HEK293 (cell line): ENCODE measurements around the gene PANK4.

Experiments
- BCL11A ChIP-seq: fragments of 450-650 bp; formaldehyde crosslinking; IDR thresholded peaks from 2 replicates; pipeline ENCODE4 v1.5.1; 2016; ENCODE audit warnings: low read depth, missing biosample characterization, missing genetic modification characterization
- EGR2 ChIP-seq: fragments of 450-650 bp; formaldehyde crosslinking; IDR thresholded peaks from 2 replicates; pipeline ENCODE4 v1.5.1; 2016; ENCODE audit warnings: low read depth, missing biosample characterization, missing genetic modification characterization
- GLIS2 ChIP-seq: fragments of 450-650 bp; formaldehyde crosslinking; IDR thresholded peaks from 2 replicates; pipeline ENCODE4 v1.5.1; 2016; ENCODE audit warnings: missing biosample characterization, missing genetic modification characterization
- KLF10 ChIP-seq: fragments of 450-650 bp; IDR thresholded peaks from 2 replicates; pipeline ENCODE4 v1.5.1; 2018; ENCODE audit warnings: missing biosample characterization, mild to moderate bottlenecking, missing genetic modification characterization
- KLF16 ChIP-seq: fragments of 450-650 bp; formaldehyde crosslinking; IDR thresholded peaks from 2 replicates; pipeline ENCODE4 v1.5.1; 2017; ENCODE audit warnings: missing biosample characterization, missing genetic modification characterization
- MZF1 ChIP-seq: fragments of 450-650 bp; formaldehyde crosslinking; IDR thresholded peaks from 2 replicates; pipeline ENCODE4 v1.5.1; 2017; ENCODE audit warnings: missing biosample characterization, missing genetic modification characterization, borderline replicate concordance
- SCRT1 ChIP-seq: fragments of 450-650 bp; formaldehyde crosslinking; IDR thresholded peaks from 2 replicates; pipeline ENCODE4 v1.5.1; 2016; ENCODE audit warnings: missing biosample characterization, missing genetic modification characterization, borderline replicate concordance
- SP3 ChIP-seq: fragments of 450-650 bp; formaldehyde crosslinking; IDR thresholded peaks from 2 replicates; pipeline ENCODE4 v1.5.1; 2016; ENCODE audit warnings: missing biosample characterization, missing genetic modification characterization
- SP7 ChIP-seq: fragments of 450-650 bp; formaldehyde crosslinking; IDR thresholded peaks from 2 replicates; pipeline ENCODE4 v1.5.1; 2016; ENCODE audit warnings: missing biosample characterization, missing genetic modification characterization
- YY2 ChIP-seq: fragments of 450-650 bp; formaldehyde crosslinking; IDR thresholded peaks from 2 replicates; pipeline ENCODE4 v1.5.1; 2016; ENCODE audit warnings: missing biosample characterization, missing genetic modification characterization
- ZBTB1 ChIP-seq: fragments of 450-650 bp; formaldehyde crosslinking; IDR thresholded peaks from 2 replicates; pipeline ENCODE4 v1.5.1; 2016; ENCODE audit warnings: missing biosample characterization, missing genetic modification characterization
- ZBTB8A ChIP-seq: fragments of 450-650 bp; formaldehyde crosslinking; IDR thresholded peaks from 2 replicates; pipeline ENCODE4 v1.5.1; 2016; ENCODE audit warnings: missing biosample characterization, missing genetic modification characterization
- ZNF121 ChIP-seq: fragments of 450-650 bp; formaldehyde crosslinking; IDR thresholded peaks from 2 replicates; pipeline ENCODE4 v1.5.1; 2016; ENCODE audit warnings: missing biosample characterization, missing genetic modification characterization
- ZNF157 ChIP-seq: fragments of 450-650 bp; formaldehyde crosslinking; IDR thresholded peaks from 2 replicates; pipeline ENCODE4 v1.5.1; 2016; ENCODE audit warnings: missing biosample characterization, missing genetic modification characterization
- ZNF302 ChIP-seq: fragments of 450-650 bp; formaldehyde crosslinking; IDR thresholded peaks from 2 replicates; pipeline ENCODE4 v1.5.1; 2016; ENCODE audit warnings: missing biosample characterization, missing genetic modification characterization, low read depth
- ZNF37A ChIP-seq: fragments of 450-650 bp; IDR thresholded peaks from 2 replicates; pipeline ENCODE4 v1.5.1; 2018; ENCODE audit warnings: missing biosample characterization, missing genetic modification characterization
- ZNF404 ChIP-seq: fragments of 450-650 bp; formaldehyde crosslinking; IDR thresholded peaks from 2 replicates; pipeline ENCODE4 v1.5.1; 2017; ENCODE audit warnings: missing biosample characterization, missing genetic modification characterization
- ZNF549 ChIP-seq: fragments of 450-650 bp; IDR thresholded peaks from 2 replicates; pipeline ENCODE4 v1.5.1; 2018; ENCODE audit warnings: missing biosample characterization, missing genetic modification characterization, mild to moderate bottlenecking, inconsistent platforms, moderate library complexity
- ZNF558 ChIP-seq: fragments of 450-650 bp; formaldehyde crosslinking; IDR thresholded peaks from 2 replicates; pipeline ENCODE4 v1.5.1; 2016; ENCODE audit warnings: missing biosample characterization, missing genetic modification characterization
- ZNF623 ChIP-seq: fragments of 450-650 bp; formaldehyde crosslinking; IDR thresholded peaks from 2 replicates; pipeline ENCODE4 v1.5.1; 2016; ENCODE audit warnings: missing biosample characterization, missing genetic modification characterization
- ZNF830 ChIP-seq: fragments of 450-650 bp; IDR thresholded peaks from 2 replicates; pipeline ENCODE4 v1.5.0; 2018; ENCODE audit warnings: missing biosample characterization, missing genetic modification characterization, low read depth, mild to moderate bottlenecking, moderate library complexity
- ZSCAN16 ChIP-seq: fragments of 450-650 bp; formaldehyde crosslinking; IDR thresholded peaks from 2 replicates; pipeline ENCODE4 v1.5.1; 2016; ENCODE audit warnings: missing biosample characterization, missing genetic modification characterization
- ZSCAN23 ChIP-seq: fragments of 450-650 bp; formaldehyde crosslinking; IDR thresholded peaks from 2 replicates; pipeline ENCODE4 v1.5.1; 2016; ENCODE audit warnings: missing biosample characterization, missing genetic modification characterization
- TF ChIP-seq, protein P1 (sequence below): fragments of 450-650 bp; formaldehyde crosslinking; IDR thresholded peaks from 2 replicates; pipeline ENCODE4 v1.5.1; 2016; ENCODE audit warnings: missing biosample characterization, missing genetic modification characterization
- TF ChIP-seq, protein P2 (sequence below): fragments of 450-650 bp; formaldehyde crosslinking; IDR thresholded peaks from 2 replicates; pipeline ENCODE4 v1.5.1; 2016; ENCODE audit warnings: missing biosample characterization, missing genetic modification characterization
- TF ChIP-seq, protein P3 (sequence below): fragments of 450-650 bp; formaldehyde crosslinking; IDR thresholded peaks from 2 replicates; pipeline ENCODE4 v1.5.1; 2016; ENCODE audit warnings: missing biosample characterization, missing genetic modification characterization
- TF ChIP-seq, protein P4 (sequence below): fragments of 450-650 bp; formaldehyde crosslinking; IDR thresholded peaks from 2 replicates; pipeline ENCODE4 v1.5.1; 2016; ENCODE audit warnings: missing biosample characterization, missing genetic modification characterization
- TF ChIP-seq, protein P5 (sequence below): fragments of 450-650 bp; formaldehyde crosslinking; IDR thresholded peaks from 2 replicates; pipeline ENCODE4 v1.5.1; 2016; ENCODE audit warnings: missing biosample characterization, missing genetic modification characterization
- TF ChIP-seq, protein P6 (sequence below): fragments of 450-650 bp; formaldehyde crosslinking; IDR thresholded peaks from 2 replicates; pipeline ENCODE4 v1.5.1; 2017; ENCODE audit warnings: missing biosample characterization, missing genetic modification characterization
- TF ChIP-seq, protein P7 (sequence below): fragments of 450-650 bp; formaldehyde crosslinking; IDR thresholded peaks from 2 replicates; pipeline ENCODE4 v1.5.1; 2016; ENCODE audit warnings: missing biosample characterization, missing genetic modification characterization
- TF ChIP-seq, protein P8 (sequence below): fragments of 450-650 bp; formaldehyde crosslinking; IDR thresholded peaks from 2 replicates; pipeline ENCODE4 v1.5.1; 2017; ENCODE audit warnings: missing biosample characterization, missing genetic modification characterization

PANK4 gene

DNA sequence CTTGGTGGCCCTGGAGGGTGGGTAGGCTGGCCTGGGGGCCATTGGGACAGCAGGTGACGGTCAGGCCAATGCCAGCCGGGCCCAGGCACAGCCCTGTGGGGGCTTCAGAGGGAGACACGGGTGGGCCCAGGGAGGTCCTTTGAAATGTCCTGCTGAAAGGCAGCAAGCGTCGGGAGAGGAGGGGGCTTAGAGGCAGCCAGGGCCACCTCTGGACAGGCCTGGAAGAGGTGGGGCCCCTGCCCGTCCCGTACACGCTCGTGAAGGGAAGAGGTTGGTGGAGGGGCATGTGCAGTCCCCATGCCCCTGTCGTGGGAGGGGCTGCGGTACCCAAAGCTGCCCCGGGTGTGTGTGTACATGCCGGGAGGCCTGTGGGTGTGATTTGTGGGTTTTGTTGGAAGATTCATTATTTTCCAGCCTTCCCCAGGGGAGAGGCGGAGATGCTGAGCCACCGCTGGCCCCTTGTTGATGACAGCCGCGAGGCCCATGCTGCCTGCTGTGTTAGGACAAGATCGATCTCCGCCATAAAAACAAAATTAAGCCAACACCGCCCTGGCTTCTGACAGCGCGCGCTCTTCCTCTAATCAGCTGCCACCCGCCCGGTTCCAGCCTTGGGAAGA is 53.7 kb downstream of the PANK4 start (continued):
- TF ChIP-seq, protein P1, sequence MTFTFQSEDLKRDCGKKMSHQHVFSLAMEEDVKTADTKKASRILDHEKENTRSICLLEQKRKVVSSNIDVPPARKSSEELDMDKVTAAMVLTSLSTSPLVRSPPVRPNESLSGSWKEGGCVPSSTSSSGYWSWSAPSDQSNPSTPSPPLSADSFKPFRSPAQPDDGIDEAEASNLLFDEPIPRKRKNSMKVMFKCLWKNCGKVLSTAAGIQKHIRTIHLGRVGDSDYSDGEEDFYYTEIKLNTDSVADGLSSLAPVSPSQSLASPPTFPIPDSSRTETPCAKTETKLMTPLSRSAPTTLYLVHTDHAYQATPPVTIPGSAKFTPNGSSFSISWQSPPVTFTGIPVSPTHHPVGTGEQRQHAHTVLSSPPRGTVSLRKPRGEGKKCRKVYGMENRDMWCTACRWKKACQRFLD (tag by site-specific recombination), result no peak
- TF ChIP-seq ZNF549 (tag by site-specific recombination) (no peak), ZNF558 (tag by site-specific recombination) (no peak), SCRT1 (no peak), ZNF121 (tag by site-specific recombination) (no peak), ZNF157 (tag by site-specific recombination) (no peak), GLIS2 (tag by site-specific recombination) (0 out of 2 replicates have a peak, but pooled peaks have one; percentile 10), MZF1 (tag by site-specific recombination) (no peak), ZNF623 (no peak), ZNF302 (tag by site-specific recombination) (no peak), ZSCAN16 (tag by site-specific recombination) (no peak), ZBTB8A (tag by site-specific recombination) (no peak), ZNF37A (tag by site-specific recombination) (no peak), ZNF830 (tag by site-specific recombination) (no peak), SP7 (tag by site-specific recombination) (no peak), KLF10 (tag by site-specific recombination) (no peak), BCL11A (tag by site-specific recombination) (no peak), ZSCAN23 (tag by site-specific recombination) (no peak), KLF16 (no peak), ZBTB1 (tag by site-specific recombination) (no peak), ZNF404 (tag by site-specific recombination) (no peak), YY2 (no peak), EGR2 (peak; percentile 51), SP3 (tag by site-specific recombination) (no peak)
- TF ChIP-seq, protein P2, sequence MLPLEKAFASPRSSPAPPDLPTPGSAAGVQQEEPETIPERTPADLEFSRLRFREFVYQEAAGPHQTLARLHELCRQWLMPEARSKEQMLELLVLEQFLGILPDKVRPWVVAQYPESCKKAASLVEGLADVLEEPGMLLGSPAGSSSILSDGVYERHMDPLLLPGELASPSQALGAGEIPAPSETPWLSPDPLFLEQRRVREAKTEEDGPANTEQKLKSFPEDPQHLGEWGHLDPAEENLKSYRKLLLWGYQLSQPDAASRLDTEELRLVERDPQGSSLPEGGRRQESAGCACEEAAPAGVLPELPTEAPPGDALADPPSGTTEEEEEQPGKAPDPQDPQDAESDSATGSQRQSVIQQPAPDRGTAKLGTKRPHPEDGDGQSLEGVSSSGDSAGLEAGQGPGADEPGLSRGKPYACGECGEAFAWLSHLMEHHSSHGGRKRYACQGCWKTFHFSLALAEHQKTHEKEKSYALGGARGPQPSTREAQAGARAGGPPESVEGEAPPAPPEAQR (tag by site-specific recombination), result no peak
- TF ChIP-seq, protein P3, sequence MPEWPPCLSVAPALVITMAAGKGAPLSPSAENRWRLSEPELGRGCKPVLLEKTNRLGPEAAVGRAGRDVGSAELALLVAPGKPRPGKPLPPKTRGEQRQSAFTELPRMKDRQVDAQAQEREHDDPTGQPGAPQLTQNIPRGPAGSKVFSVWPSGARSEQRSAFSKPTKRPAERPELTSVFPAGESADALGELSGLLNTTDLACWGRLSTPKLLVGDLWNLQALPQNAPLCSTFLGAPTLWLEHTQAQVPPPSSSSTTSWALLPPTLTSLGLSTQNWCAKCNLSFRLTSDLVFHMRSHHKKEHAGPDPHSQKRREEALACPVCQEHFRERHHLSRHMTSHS (tag by site-specific recombination), result no peak
- TF ChIP-seq, protein P4, sequence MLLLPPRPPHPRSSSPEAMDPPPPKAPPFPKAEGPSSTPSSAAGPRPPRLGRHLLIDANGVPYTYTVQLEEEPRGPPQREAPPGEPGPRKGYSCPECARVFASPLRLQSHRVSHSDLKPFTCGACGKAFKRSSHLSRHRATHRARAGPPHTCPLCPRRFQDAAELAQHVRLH (tag by site-specific recombination), result no peak
- TF ChIP-seq, protein P5, sequence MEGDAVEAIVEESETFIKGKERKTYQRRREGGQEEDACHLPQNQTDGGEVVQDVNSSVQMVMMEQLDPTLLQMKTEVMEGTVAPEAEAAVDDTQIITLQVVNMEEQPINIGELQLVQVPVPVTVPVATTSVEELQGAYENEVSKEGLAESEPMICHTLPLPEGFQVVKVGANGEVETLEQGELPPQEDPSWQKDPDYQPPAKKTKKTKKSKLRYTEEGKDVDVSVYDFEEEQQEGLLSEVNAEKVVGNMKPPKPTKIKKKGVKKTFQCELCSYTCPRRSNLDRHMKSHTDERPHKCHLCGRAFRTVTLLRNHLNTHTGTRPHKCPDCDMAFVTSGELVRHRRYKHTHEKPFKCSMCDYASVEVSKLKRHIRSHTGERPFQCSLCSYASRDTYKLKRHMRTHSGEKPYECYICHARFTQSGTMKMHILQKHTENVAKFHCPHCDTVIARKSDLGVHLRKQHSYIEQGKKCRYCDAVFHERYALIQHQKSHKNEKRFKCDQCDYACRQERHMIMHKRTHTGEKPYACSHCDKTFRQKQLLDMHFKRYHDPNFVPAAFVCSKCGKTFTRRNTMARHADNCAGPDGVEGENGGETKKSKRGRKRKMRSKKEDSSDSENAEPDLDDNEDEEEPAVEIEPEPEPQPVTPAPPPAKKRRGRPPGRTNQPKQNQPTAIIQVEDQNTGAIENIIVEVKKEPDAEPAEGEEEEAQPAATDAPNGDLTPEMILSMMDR (tag by site-specific recombination), result no peak
- TF ChIP-seq, protein P6, sequence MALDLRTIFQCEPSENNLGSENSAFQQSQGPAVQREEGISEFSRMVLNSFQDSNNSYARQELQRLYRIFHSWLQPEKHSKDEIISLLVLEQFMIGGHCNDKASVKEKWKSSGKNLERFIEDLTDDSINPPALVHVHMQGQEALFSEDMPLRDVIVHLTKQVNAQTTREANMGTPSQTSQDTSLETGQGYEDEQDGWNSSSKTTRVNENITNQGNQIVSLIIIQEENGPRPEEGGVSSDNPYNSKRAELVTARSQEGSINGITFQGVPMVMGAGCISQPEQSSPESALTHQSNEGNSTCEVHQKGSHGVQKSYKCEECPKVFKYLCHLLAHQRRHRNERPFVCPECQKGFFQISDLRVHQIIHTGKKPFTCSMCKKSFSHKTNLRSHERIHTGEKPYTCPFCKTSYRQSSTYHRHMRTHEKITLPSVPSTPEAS, result no peak
- TF ChIP-seq, protein P7, sequence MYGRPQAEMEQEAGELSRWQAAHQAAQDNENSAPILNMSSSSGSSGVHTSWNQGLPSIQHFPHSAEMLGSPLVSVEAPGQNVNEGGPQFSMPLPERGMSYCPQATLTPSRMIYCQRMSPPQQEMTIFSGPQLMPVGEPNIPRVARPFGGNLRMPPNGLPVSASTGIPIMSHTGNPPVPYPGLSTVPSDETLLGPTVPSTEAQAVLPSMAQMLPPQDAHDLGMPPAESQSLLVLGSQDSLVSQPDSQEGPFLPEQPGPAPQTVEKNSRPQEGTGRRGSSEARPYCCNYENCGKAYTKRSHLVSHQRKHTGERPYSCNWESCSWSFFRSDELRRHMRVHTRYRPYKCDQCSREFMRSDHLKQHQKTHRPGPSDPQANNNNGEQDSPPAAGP, result 0 out of 2 replicates have a peak, but pooled peaks have one; percentile 28
- TF ChIP-seq, protein P8, sequence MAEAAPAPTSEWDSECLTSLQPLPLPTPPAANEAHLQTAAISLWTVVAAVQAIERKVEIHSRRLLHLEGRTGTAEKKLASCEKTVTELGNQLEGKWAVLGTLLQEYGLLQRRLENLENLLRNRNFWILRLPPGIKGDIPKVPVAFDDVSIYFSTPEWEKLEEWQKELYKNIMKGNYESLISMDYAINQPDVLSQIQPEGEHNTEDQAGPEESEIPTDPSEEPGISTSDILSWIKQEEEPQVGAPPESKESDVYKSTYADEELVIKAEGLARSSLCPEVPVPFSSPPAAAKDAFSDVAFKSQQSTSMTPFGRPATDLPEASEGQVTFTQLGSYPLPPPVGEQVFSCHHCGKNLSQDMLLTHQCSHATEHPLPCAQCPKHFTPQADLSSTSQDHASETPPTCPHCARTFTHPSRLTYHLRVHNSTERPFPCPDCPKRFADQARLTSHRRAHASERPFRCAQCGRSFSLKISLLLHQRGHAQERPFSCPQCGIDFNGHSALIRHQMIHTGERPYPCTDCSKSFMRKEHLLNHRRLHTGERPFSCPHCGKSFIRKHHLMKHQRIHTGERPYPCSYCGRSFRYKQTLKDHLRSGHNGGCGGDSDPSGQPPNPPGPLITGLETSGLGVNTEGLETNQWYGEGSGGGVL (tag by site-specific recombination), result no peak
